Mesodermal cell (in vitro differentiated cells): ENCODE results near the gene LGALS8.
A peak's percentile ranks its signal among the peaks of the same experiment; 100 is the strongest.

Source experiments
- H3K27ac ChIP-seq: 2 replicates; pipeline ENCODE4 v1.7.0; 2013; ENCODE audit warnings: mild to moderate bottlenecking, low read depth, low read length, moderate library complexity; ENCODE audit not compliant: severe bottlenecking
- H3K36me3 ChIP-seq: 2 replicates; pipeline ENCODE4 v1.7.1; 2013; ENCODE audit warnings: mild to moderate bottlenecking, low read length, moderate library complexity; ENCODE audit not compliant: control insufficient read depth, insufficient read depth
- H3K4me1 ChIP-seq: one replicate; pipeline ENCODE4 v1.7.1; 2013; ENCODE audit warnings: mild to moderate bottlenecking, low read length; ENCODE audit not compliant: insufficient read depth, control insufficient read depth, poor library complexity, severe bottlenecking
- H3K4me3 ChIP-seq: 2 replicates; pipeline ENCODE4 v1.7.0; 2013; ENCODE audit warnings: low read length, control low read depth, mild to moderate bottlenecking; ENCODE audit not compliant: insufficient read depth, poor library complexity, severe bottlenecking; ENCODE audit errors: extremely low read depth
- H3K9me3 ChIP-seq: 2 replicates; pipeline ENCODE4 v1.7.1; 2013; ENCODE audit warnings: mild to moderate bottlenecking, low read length, moderate library complexity; ENCODE audit not compliant: control insufficient read depth
- WGBS, 2 experiments: methylation state at CpG; one replicate each; pipeline ENCODE4 v1.1.5; 2013; ENCODE audit warnings: missing lambda C conversion rate in 2 of 2; ENCODE audit not compliant: insufficient coverage in 2 of 2; 5-methylcytosine and 5-hydroxymethylcytosine counted together

LGALS8 gene

GRCh38 chr1:236543065-236543669 lies 19.4 kb downstream of the LGALS8 start:
- Histone ChIP-seq H3K36me3 (peaks cover 93% of the 10 kb centered on the region), H3K4me3 (no peak overlapping the region), H3K4me1 (no peaks in the 10 kb centered on the region), H3K27ac (peak overlapping the region; percentile 2), H3K9me3 (no peaks in the 10 kb centered on the region)
- WGBS, 2 experiments = 82 to 84% methylated on average over 12 to 15 of the region's 16 CpGs

- no peak overlapping the region for H3K4me3 ChIP-seq
- H3K36me3 ChIP-seq = peaks cover 97% of the 10 kb centered on the region
- no peaks in the 10 kb centered on the region for H3K4me1 ChIP-seq
- H3K9me3 ChIP-seq = no peaks in the 10 kb centered on the region
- 50 to 77% methylated on average over 1 to 3 of the region's 3 CpGs for WGBS, 2 experiments
- H3K27ac ChIP-seq = no peak overlapping the region
These were observed 21.9 kb downstream of the LGALS8 start for GRCh38 chr1:236545621-236546169.

DNA sequence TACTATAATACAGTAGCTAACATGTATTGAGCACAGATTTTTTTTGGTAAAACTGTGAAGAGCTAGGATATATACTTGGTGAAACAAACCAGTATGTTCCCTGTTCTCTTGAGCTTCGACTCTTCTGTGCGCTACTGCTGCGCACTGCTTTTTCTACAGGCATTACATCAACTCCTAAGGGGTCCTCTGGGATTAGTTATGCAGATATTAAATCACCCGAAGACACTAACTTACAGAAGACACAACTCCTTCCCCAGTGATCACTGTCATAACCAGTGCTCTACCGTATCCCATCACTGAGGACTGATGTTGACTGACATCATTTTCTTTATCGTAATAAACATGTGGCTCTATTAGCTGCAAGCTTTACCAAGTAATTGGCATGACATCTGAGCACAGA lies 24.7 kb downstream of the LGALS8 start:
- Histone ChIP-seq H3K4me1 (no peaks in the 10 kb centered on the region), H3K27ac (no peak overlapping the region), H3K4me3 (no peak overlapping the region), H3K9me3 (no peaks in the 10 kb centered on the region), H3K36me3 (peaks cover 98% of the 10 kb centered on the region)
- WGBS, 2 experiments = 84 to 90% methylated on average over 5 of the region's 6 CpGs

GRCh38 chr1:236550961-236551851 lies 27.4 kb downstream of the LGALS8 start:
- no peaks in the 10 kb centered on the region for H3K4me1 ChIP-seq
- no peak overlapping the region for H3K4me3 ChIP-seq
- peaks cover 98% of the 10 kb centered on the region for H3K36me3 ChIP-seq
- H3K27ac ChIP-seq = no peak overlapping the region
- no peaks in the 10 kb centered on the region for H3K9me3 ChIP-seq
- 74 to 90% methylated on average over 7 to 8 of the region's 13 CpGs for WGBS, 2 experiments

- 90 to 94% methylated on average over 2 to 3 of the region's 6 CpGs for WGBS, 2 experiments
These were observed 28.3 kb downstream of the LGALS8 start for GRCh38 chr1:236552096-236552495.

GRCh38 chr1:236552901-236553300 lies 29.1 kb downstream of the LGALS8 start:
- Histone ChIP-seq H3K4me1 (no peaks in the 10 kb centered on the region), H3K36me3 (peaks cover 97% of the 10 kb centered on the region), H3K27ac (no peak overlapping the region), H3K4me3 (no peak overlapping the region), H3K9me3 (no peaks in the 10 kb centered on the region)
- no CpG with 5 or more reads among the region's 1 CpG for WGBS, 2 experiments

More at GRCh38 chr1:236552096-236552495, 28.3 kb downstream of the LGALS8 start:
- H3K27ac ChIP-seq = no peak overlapping the region
- no peak overlapping the region for H3K4me3 ChIP-seq
- H3K9me3 ChIP-seq = no peaks in the 10 kb centered on the region
- no peaks in the 10 kb centered on the region for H3K4me1 ChIP-seq
- peaks cover 97% of the 10 kb centered on the region for H3K36me3 ChIP-seq

- whole genome bisulfite sequencing, 2 experiments = 80 to 81% methylated on average over 7 to 8 of the region's 8 CpGs
- Histone ChIP-seq H3K36me3 (peaks cover 97% of the 10 kb centered on the region), H3K4me3 (no peak overlapping the region)
These were observed 29.6 kb downstream of the LGALS8 start for GRCh38 chr1:236553370-236553769.

GRCh38 chr1:236556606-236557005 lies 32.8 kb downstream of the LGALS8 start:
- peaks cover 89% of the 10 kb centered on the region for H3K36me3 ChIP-seq
- 92 to 96% methylated on average over 4 of the region's 7 CpGs for WGBS, 2 experiments
- no peaks in the 10 kb centered on the region for H3K4me1 ChIP-seq
- no peaks in the 10 kb centered on the region for H3K9me3 ChIP-seq
- H3K27ac ChIP-seq = no peak overlapping the region
- no peak overlapping the region for H3K4me3 ChIP-seq

More at GRCh38 chr1:236553370-236553769, 29.6 kb downstream of the LGALS8 start:
- Histone ChIP-seq H3K4me1 (no peaks in the 10 kb centered on the region), H3K27ac (no peak overlapping the region), H3K9me3 (no peaks in the 10 kb centered on the region)

GRCh38 chr1:236558081-236558480 lies 34.3 kb downstream of the LGALS8 start:
- Histone ChIP-seq H3K9me3 (no peaks in the 10 kb centered on the region), H3K27ac (no peak overlapping the region), H3K36me3 (peaks cover 91% of the 10 kb centered on the region), H3K4me3 (no peak overlapping the region), H3K4me1 (no peaks in the 10 kb centered on the region)
- 94 to 100% methylated on average over 6 to 8 of the region's 9 CpGs for WGBS, 2 experiments

- Histone ChIP-seq H3K27ac (no peak overlapping the region), H3K9me3 (no peaks in the 10 kb centered on the region), H3K36me3 (peaks cover 90% of the 10 kb centered on the region), H3K4me3 (no peak overlapping the region), H3K4me1 (no peaks in the 10 kb centered on the region)
- 100% methylated on average over 1 to 3 of the region's 3 CpGs for WGBS, 2 experiments
These were observed 35.1 kb downstream of the LGALS8 start for GRCh38 chr1:236558846-236559245.
